Stimulated activated CD4-positive, alpha-beta T cell treated with anti-CD3 and anti-CD28 coated beads, Interleukin-12 subunit alpha, Interleukin-12 subunit beta, amount 100 ng/mL, for 24 hours (primary cell): ENCODE measurements around the gene RAPGEF1.
"Not testable (repeated sequence)": the region's sequence is repeated elsewhere in the genome, so short reads cannot be mapped to it uniquely, and the experiment has no call there.

Experiments used
- DNase-seq, 2 experiments: peaks; one replicate each; pipeline ENCODE4 v3.0.0-alpha.2; 2020; ENCODE audit warnings: low read depth in 2 of 2

RAPGEF1 gene

GRCh38 chr9:131685753-131686706 lies 53.8 kb downstream of the RAPGEF1 start:
- no peak for DNase-seq

- not testable (repeated sequence) for DNase-seq
Observed at GRCh38 chr9:131683094-131683493, 56.8 kb downstream of the RAPGEF1 start.

- no peak for DNase-seq
Observed at GRCh38 chr9:131682261-131682660, 57.6 kb downstream of the RAPGEF1 start.

- not testable (repeated sequence) for DNase-seq
Observed at GRCh38 chr9:131681826-131682225, 58.0 kb downstream of the RAPGEF1 start.

GRCh38 chr9:131681108-131681507 lies 58.8 kb downstream of the RAPGEF1 start:
- DNase-seq, result not testable (repeated sequence)

GRCh38 chr9:131679261-131680020 lies 60.4 kb downstream of the RAPGEF1 start:
- DNase-seq, result no peak

- DNase-seq, result peak; percentile 54 to 71
Observed at GRCh38 chr9:131678499-131679111, 61.3 kb downstream of the RAPGEF1 start.

GRCh38 chr9:131677444-131678180 lies 62.3 kb downstream of the RAPGEF1 start:
- DNase-seq, result no peak

GRCh38 chr9:131677049-131677443 lies 62.8 kb downstream of the RAPGEF1 start:
- DNase-seq, result no peak

- DNase-seq, result no peak
Observed at GRCh38 chr9:131676431-131676972, 63.4 kb downstream of the RAPGEF1 start.

- no peak for DNase-seq
Observed at GRCh38 chr9:131675437-131676022, 64.3 kb downstream of the RAPGEF1 start.

GRCh38 chr9:131674425-131675421 lies 65.2 kb downstream of the RAPGEF1 start:
- no peak for DNase-seq

GRCh38 chr9:131673531-131673930 lies 66.3 kb downstream of the RAPGEF1 start:
- DNase-seq, result no peak

- DNase-seq, result no peak
Observed at GRCh38 chr9:131673068-131673467, 66.8 kb downstream of the RAPGEF1 start.

- no peak for DNase-seq
Observed at GRCh38 chr9:131672451-131672850, 67.4 kb downstream of the RAPGEF1 start.

- DNase-seq, result no peak
Observed at GRCh38 chr9:131671133-131671520, 68.7 kb downstream of the RAPGEF1 start.

- DNase-seq, result no peak
Observed at GRCh38 chr9:131670247-131671132, 69.4 kb downstream of the RAPGEF1 start.
